Glomerular endothelial cell (primary cell): Measurements from ENCODE around the gene PEPD. TPM values are rescaled to one million over a fixed set of nuclear protein-coding genes. Genes with fewer than 3 reads are reported as not detected.
"Not testable (repeated sequence)": the region's sequence is repeated elsewhere in the genome, so short reads cannot be mapped to it uniquely, and the experiment has no call there.

Experiments
- DNase-seq: peaks from one replicate; pipeline ENCODE4 v3.0.0-alpha.2; 2011; ENCODE audit warnings: low read depth, low spot score; ENCODE audit errors: extremely low read depth
- total RNA-seq: library from RNA; depleted of rRNA; stranded (reverse); fragments of >200 nt; gene quantifications from 2 replicates; pipeline ENCODE4 v1.2.3, GENCODE V29; 2015

The PEPD gene
- total RNA-seq, 1 donor from 2014 or later, result 110 TPM

DNA sequence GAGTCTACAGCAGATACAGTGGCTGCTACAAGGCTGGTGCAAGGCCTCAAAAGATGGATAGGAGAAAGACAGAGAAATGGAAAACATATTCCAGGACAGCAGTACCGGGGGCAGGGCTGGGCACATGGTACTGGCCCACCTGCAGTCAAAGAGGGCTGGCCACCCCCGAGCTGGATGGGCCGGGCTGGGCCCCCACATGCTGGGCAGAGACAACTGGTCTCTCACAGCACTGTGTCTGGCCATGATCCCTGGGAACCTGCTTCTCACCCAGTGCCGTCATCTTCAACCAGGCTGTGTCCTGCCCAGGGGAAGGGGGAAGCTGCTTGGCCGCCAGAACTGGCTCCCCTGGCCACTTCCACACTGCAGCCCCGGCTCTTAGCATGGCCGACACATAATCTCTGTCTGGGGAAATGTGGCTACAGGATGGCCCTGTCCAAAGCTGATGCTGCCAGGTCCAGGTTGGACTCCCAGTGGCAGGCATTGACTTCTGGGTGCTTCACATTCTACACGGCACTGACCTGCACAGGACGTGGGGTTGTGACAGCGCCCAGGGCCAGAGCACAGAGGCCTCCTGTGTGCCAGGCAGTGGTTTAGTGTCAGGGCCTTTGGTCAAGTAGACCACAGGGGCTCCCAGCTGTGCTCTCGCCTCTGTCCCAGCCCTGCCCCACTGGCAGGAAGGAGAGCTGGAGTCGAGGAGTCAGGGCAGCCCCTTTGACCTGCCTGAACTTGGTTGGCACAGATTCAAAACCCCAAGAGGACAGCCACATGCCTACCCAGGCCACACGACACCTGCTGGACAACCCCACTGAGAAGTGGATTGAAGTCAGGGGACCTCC, 21.7 kb downstream of the PEPD start:
- no peak for DNase-seq

DNA sequence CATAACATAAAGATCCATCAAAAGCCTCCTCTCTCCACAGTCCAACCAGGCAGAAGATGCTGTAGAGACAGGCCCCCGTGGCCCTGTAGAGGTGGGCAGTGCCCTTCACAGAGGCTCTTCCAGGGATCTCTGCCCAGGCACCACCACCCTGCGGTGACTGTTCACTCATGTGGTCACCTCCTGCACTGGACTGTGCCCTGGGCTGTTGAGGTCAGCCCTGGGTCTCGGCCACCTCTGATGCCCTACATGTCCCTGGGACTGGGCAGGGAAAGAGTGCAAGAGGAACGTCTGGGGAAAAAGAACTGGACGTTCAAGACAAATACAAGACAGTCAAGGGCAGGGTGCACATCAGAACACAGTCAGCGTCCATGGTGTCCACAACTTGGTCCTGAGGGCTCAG, 22.3 kb downstream of the PEPD start:
- DNase-seq, result no peak

DNA sequence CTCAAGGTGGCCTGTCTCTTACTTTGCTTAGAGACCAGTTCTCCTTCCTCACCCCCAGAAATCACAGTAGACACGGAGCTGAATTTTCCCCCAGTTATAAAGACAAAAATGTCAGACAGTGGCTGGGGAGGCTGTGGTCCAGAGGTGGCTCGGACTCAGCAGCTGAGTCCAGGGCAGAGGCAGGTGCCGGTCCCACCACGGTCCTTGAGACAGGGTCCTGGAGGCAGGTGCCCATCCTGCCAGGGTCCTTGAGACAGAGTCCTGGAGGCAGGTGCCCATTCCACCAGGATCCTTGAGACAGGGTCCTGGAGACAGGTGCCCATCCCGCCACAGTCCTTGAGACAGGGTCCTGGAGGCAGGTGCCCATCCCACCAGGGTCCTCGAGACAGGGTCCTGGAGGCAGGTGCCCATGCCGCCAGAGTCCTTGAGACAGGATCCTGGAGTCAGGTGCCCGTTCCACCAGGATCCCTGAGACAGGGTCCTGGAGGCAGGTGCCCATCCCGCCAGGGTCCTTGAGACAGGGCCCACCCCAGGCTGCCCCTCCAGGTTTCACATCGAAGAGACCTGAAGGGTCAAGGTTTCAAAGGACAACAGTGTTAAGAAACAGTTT, 23.1 kb downstream of the PEPD start:
- no peak for DNase-seq

DNA sequence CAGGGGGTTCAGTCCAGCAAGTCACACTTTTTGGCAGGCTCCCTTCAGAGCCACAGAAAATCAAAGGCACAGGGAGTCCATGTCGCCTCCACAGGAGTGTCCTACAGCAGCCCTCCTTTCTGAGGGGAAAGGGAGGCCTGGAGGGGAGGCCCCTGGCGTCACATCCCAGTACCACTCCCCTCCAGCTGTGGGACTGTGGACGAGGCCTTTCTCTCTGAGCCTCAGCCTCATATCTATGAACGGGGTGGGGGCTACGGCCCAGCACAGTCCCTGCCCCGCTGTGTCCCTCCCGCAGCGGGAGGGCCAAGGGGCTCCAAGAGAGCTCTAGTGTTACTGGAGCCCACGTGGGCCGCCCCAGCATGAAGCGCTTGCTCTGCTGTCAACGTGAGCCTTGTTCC, 23.8 kb downstream of the PEPD start:
- DNase-seq, result no peak

DNA sequence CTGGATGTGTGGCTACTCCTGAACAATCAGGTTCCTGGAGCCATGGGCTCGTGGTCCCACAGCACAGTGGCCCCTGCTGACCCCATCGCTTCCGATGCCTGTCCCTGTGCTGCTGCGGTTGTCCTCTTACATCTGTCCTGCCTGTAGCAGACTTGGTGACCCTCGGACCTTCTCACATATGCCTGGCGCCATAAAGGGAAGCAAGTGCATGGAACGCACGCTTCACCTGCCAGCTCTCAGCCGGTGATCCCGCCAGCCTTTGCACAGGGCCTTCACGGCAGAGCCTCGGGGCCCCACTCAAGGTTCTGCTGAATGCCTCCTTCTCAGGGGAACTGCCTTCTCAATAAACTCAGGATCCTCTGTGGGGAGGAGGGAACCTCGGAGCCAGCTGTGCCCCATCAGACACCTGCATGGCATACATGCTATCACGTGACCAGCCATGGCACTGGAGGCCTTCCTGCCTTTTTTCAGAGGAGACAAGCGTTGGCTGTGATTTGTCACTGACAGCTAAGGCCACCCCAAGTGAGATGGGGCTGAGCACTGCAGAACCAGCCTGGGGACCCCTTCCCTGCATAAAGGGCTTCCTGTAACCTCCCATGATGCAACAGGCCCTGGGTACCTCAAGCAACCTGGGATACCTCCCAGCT, 24.3 kb downstream of the PEPD start:
- no peak for DNase-seq

DNA sequence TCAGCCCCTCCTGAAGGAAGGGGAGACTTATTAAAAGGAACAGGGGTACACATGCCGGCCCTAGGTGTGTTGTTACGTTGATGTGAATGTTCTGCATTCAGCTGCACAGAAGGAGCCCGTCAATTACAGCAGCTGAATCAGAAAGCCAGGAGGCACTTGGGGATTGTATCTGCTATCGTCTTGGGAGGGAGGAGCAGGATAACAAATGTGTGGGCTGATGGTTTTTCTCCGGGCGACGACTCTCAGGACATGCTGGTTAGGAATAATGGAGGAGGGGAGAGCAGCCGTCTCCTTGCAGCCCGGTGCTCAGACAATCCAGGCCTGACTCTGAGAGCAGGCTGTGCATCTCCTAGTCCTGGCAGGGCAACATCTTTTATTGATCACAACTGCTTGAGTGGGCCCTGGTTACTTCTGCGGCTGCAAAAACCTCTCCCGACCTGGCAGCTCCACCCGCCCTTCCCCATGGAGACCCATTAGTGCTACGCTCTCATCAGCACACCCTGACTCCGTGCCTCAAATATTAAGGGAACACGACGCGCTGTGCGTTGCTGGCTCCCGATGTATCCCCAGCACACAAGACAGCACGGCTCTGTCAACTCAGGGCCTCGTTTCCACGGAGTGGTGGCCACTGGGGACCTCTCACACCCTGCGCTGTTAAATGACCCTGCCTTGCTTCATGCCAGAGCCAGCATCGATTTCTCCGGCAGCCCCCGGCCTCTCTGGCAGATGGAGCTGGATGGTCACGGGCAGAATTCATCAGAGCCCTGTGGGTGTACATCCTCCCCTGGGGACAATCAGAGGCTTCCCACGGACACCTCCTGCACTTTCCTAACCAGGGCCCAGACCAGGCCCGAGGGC, 25.3 kb downstream of the PEPD start:
- no peak for DNase-seq

DNA sequence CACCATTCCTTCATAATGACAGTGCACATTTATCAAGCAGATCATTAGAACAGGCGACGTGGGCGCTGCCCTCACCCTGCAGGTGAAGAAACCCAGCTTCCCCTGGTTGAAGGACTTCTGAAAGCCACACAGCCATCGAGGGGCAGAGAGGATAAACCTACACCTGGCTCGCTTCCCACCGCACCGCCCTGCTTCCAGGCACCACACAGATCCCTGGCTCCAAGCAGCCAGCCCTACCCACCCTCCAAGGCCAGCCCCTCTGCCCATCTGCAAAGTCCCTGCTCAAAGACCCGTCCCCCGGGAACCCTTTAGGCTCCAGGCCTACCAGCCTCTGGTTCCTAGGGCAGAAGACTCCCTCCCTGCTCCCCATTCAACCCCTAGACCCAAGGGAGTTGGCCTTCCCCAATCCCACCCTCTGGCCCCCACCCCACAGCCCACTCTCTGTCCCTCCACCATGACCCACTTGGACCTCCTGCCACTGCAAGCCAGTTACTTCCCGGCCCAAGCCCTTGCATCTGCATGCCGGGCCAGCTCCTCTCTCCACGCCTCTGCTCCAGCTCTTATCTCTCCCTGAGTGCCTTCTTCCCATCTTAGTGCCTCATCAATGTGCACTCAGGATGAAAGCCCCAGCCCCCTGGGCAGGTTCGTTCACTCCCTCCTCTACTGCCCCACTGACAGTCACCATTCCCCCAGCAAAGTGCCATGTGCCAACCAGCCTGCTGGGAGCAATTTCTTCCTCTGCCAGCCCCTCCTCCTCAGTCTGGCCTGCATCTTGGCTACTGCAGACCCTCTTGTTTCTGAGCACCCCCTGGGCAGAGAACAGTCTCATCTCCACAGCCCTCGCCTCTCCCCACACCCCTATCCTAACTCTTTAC, 28.0 kb downstream of the PEPD start:
- no peak for DNase-seq

DNA sequence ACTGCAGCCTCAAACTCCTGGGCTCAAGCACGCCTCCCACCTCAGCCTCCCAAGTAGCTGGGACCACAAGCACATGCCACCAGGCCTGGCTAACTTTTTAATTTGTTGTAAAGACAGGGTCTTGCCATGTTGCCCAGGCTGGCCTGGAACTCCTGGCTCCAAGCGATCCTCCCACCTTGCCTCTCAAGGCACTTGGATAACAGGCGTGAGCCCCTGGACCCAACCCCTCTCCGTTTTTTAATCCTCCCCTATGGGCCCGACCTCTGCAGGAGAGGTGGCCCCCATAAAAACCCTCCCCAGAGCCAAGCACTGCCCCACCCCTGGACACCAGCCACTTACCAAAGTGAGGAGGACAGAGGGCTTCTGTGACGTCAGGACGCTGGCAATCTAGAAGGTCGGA, 28.6 kb downstream of the PEPD start:
- no peak for DNase-seq

DNA sequence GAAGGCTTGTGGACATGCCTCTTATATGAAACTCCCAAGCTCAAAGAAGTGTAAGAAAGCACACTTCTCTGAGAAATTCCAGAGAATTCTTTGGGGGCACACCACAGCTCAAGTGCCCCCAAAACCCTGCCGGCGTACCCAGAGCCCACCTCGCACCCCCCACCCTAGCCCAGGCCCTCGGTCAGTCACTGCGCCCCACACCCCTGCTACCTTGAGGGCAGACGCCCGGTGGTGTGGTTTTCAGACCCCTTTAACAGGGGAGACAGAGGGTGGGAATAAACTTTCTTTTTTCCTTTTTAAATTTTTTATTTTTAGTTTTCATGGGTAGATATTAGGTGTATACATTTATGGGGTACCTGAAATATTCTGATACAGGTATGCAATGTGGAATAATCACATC, 29.5 kb downstream of the PEPD start:
- DNase-seq, result no peak

DNA sequence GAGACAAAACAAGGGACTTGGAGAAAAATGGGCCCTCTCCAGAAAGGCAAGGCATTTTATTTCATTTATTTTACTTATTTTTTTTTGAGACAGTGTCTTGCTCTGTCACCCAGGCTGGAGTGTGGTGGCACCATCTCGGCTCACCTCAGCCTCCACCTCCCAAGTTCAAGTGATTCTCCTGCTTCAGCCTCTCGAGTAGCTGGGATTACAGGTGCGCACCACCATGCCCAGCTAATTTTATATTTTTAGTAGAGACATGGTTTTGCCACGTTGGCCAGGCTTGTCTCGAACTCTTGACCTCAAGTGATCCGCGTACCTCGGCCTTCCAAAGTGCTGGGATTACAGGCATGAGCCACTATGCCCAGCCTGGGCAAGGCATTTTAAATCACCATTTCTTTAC, 31.0 kb downstream of the PEPD start:
- DNase-seq, result not testable (repeated sequence)

DNA sequence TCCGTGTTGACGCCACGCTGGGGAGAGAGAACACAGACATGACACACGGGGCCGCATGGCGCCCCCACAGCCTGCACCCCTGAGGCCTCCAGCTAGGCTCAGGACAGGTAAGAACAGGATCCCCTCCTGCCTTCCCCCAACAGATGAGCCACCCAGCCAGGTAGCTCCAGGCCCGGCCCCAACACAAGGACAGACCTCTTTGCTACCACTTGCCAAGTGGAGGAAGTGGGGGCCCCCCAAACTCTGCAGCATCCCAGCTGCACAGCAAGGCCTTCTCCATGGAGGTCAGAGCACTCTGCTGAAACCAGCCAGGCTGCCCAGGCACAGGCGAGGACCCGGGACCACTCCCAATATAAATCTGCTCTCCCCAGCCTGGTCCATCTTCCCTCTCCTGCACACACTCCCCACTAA, 31.5 kb downstream of the PEPD start:
- DNase-seq, result no peak

DNA sequence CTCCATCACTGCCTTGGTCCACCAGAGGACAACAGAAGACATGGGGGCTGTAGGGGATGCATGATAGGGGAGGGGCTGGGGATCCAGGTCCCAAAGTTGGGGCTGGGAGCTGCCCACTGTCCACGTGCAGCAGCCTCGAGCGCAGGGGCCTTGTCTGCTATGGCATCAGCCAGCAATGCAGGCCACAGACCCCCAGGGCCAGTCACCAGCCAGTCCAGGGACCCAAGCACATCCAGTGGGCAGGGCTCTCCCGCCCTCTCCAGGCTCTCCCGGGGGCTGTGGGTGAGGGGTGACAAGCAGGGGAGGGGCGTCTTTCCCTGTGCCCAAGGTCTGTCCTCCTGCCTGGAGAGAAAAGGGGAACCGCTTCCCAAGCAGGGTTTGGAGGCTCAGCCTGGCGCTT, 32.8 kb downstream of the PEPD start:
- no peak for DNase-seq

DNA sequence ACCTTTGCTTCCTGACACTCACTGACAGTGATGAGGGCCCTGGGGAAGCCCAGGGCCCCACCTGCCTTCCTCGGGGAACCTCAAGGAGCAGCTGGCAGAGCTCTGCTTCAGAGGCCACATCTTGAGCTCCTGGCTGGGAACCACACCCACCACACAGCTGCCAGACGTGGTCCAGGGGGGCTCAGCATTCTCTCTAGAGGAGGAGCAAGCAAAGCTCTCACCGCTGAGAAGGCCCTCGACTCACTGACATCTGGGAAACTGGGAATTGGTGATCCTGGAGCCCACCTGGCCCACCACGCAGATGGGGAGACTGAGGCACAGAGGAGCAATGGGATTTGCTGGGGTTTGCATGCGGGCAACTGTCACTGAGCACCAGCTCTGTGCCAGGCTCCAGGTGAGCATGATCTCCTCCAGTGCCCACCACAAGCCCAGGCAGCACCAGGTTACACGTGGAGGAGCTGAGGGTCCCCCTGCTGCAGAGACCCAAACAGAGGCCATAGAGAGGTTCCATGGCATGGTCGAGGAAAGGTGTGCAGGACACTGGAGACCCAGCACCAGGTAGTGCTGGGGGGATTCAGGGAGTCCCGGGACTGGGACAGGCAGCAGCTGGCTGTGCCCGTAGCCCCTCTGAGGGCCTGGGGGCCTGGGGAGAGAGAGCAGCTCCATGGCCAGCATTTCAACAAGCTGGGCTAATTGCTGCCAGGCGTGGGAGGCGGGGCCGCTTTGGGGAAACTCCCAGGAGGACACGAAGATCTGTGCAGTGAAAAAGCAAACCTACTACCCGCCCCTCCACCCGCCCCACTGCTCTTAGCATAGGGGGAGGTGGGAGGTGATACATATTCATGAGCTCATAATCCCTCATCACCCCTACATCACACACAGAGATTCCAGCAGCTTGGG, 33.4 kb downstream of the PEPD start:
- DNase-seq, result no peak

DNA sequence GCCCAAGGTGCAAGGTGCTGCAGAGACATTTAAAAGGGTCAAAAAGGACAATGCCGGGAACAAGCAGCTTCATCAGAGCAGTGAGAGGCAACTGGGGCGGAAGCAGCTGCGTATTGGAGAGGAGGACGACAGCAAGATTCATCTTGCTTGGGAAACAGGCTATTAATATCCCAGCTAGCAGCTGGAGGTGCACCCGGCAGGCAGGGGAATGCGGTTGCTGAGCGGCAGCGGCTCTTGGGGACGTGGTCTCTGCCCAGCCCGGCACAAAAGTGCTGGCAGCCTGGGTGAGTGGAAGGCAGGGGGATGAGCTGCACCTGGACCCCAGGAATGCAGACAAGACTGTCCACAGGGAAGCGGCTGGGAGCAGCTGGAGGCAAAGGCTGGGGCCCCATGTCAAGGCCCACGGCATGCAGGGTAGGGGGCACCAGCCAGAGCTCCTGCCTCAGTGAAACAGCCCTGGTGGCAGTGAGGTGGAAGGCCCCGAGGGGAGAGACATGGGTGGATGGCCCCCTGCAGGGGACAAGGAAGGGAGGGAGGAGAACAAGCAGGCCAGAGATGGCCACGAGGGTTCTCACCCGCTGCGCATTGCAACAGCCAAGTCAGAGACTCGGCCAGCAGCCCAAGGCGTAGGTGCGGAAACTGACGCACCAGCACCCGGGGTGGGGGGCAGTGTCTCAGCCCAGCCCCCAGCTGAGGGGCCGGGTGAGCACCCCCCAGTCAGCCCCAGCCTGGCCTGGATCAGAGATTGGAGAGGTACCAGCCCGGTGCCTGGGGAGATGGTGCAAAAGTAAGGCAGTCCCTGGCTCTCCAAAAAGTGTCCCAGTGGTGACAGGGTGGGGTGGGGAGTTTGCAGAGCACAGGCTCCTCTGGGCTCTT, 34.4 kb downstream of the PEPD start:
- no peak for DNase-seq

DNA sequence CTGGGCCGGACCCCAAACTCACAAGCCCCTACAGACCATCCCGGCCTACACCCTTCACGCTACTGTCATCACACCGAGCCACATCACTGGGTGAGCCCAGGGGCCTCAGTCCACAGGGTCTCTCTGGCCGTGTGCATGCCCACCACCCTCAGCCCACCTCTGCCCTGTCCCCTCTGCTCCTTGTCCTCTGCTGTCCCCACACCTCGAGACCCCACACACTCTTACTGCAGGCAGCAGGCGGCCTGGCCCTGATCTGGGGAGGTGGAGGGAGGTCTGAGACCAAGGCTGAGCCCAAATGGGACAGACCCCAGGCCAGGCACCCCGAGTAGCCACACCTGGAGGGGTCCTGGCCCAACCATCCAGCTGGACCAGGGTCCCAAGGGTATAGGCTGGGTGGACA, 35.2 kb downstream of the PEPD start:
- DNase-seq, result no peak

DNA sequence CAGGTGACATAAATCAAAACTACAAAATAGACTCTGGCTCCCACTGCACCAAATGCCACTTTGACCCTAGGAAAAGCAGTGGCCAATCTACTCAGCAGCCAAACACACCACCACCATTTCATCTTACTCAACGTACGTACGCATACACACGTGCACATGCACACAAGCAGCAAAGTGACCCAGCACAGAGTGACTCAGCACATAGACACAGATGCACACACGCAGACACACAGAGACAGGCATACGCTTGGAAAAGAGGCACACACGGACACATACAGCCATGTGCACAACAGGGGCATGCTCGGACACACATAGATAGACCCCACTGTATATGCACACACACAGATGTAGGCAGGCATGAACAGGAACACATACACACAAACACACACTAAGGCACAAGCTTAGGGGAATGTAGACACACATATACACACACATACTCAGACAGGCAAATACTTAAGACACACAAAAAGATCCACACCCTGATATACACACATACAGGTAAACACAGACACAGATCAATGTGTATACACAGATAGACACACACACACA, 37.3 kb downstream of the PEPD start:
- no peak for DNase-seq

DNA sequence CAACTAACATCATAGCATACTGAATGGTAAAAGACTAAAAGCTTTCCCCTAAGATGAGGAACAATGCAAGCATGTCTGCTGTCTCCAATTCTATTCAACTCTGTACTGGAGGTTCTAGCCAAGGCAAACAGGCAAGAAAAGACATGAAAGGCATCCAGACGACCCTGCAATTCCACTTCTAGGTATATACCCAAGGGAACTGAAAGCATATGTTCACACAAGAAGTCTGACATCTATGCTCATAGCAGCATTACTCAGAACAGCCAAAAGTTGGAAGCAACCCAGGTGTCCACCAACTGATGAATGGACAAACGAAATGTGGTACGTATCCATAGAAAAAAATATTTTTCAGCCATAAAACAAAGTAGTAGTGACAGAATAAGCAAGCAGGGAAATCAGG, 39.1 kb downstream of the PEPD start:
- DNase-seq, result no peak

DNA sequence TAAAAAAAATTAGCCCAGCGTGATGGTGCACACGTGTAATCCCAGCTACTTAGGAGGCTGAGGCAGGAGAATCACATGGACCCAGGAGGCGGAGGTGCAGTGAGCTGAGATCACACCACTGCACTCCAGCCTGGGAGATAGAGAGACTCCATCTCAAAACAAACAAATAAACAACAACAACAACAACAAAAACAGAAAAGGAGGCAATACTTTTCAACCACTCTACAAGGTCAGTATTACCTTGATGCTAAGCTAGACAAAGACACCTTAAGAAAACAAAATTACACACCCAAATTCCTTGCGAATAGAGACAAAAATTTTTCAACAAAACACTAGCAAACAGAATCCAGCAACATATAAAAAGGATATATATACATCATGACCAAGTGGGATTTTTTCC, 39.7 kb downstream of the PEPD start:
- no peak for DNase-seq
